Measurements from ENCODE around the gene SCGB2A2.

SCGB2A2 gene

DNA sequence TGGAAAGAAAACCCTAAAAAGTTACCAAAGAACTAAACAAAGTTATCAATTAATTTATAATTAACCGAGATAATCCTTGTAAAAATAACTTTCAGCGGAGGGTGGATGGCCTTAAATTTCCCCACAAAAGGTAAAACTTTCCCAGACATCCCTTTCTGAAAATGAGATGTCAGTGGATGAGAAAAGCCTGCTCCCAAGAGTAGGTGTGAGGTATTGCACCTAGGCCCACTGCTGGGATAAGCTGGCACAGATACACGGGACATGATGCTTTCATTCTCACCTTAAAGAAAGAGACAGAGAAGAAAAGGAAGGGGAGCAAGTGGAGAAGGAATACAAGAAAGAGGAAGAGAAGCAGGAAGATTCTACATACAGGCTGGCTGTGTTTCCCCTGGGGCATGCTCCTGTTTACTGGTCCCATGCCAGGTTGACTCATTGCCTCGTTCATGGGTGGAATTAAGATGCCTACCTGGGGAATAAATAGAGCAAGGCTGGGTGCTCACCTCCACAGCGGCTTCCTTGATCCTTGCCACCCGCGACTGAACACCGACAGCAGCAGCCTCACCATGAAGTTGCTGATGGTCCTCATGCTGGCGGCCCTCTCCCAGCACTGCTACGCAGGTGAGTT is at the start of gene SCGB2A2:
SCGB2A2 (plus strand) TSS at position 505 of the 625 bp plus-strand sequence; CDS start at position 564, 59 bp downstream.
- DNase-seq, result no peak

DNA sequence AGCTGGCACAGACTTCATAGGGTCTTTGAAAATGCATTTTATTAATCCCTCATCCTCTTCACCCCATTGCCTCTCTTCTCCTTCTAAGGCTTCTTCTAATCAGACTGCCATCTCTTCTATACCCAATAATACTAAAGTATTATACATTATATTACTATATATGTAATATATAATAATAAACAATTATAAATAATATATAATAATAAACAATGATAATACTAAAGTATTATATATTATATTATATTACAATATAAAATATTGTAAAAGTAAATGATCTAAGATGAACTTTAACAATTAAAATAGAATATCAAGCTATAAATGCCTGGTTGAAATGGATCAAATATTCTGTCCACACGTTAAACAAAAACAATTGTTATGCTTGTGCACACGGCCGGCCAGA is 48.5 kb upstream of the SCGB2A2 start:
- DNase-seq, result no peak

- no peak for DNase-seq
These were observed 46.9 kb upstream of the SCGB2A2 start for GRCh38 chr11:62223095-62223494.

DNA sequence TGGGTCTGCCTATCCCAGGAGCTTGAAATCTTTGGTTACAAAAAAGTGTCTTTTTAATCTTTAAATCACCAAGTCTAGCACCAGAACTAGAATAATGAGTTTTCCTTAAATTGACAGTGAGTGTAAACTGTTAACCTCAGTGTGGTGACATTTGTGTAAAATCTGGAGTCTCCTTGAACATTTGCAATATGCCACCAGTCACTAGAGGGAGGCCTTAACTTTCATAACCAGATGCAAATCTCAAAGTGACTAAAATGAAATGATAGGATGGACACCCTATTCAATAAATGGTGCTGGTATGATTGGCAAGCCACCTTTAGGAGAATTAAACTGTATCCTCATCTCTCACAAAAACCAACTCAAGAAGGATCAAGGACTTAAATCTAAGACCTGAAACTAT is 36.2 kb upstream of the SCGB2A2 start:
- DNase-seq, result no peak

DNA sequence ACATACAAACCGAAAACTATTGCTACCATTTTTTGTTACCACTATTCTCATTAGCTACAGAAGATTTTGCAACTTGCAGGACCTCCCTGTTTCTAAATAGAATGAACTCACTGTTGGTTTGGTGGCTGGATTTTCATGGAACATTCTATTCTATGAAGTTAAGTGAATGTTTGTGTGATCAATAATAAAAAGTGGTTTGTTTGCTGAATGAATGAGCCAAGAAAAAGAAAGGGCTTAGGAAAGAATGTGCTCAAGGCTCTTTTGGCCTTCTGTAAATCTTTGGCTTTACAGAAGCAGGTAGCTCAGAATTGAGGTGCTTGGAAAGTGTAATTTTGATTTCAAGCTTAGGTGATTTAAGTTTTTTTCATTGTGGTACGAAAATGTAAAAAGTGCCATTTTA is 33.8 kb upstream of the SCGB2A2 start:
- no peak for DNase-seq

- no peak for DNase-seq
These were observed 32.5 kb upstream of the SCGB2A2 start for GRCh38 chr11:62237499-62237898.

DNA sequence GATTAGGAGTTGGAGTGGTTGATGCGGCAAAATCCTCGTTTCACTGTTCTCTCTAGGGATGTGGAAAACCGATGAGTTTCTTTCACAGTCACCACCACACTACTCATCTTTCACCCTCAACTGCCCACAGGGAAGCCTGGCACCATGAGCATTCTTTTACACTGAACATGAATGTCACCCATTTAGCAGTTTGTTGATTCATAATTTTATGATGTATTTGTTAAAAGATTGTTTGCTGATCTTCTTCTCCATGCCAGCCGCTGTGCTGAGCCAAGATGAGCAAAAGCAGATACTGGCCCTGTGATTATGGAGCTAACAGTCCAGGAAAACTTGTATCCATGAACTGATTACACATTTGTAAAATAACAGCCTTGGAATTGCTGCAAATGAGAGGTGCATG is 31.8 kb upstream of the SCGB2A2 start:
- DNase-seq, result no peak

DNA sequence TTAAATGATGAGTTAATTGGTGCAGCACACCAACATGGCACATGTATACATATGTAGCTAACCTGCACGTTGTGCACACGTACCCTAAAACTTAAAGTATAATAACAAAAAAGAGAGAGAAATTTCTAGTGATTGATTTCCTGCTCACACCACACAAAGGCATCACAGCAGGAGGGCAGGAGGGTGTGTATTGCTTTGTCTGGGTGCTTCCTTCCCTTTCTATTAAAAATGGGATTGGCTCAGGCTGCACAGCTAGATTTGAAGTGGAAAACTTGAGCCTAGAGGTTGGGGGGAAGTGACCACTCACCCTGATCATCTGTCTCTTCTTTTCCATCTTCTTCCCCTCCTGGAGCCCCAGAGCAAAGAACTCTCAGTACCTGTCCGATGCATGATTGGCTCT is 28.9 kb upstream of the SCGB2A2 start:
- DNase-seq, result no peak

GRCh38 chr11:62242021-62242420 is 27.9 kb upstream of the SCGB2A2 start, which contains the start of gene SCGB1D2:
Gene SCGB1D2, plus strand, starts transcription at chr11:62242239. Its CDS starts 69 bp downstream, at chr11:62242308.
- DNase-seq, result no peak

DNA sequence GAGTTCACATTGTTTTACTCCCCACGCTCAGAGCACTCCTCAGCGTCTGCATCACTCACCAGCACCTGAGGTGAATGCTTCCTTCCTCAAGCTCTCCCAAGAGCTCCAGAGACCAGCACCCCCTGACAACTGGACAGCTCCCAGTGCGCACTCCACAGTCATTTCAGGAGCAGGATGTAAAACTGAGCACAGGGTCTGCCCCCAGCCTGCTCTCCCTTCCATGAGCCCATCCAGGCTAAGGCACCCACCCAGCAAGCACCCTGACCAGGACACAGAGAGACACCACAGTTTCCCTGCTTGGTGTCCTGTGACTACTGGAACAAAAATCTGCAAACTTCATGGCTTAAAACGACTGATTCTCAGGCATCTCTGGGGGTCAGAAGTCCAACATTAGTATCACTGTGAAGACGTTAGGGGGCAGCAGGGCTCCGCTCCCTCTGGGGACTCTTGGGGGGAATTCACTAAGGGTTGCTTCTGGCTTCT is 24.6 kb upstream of the SCGB2A2 start:
- DNase-seq, result no peak

GRCh38 chr11:62251698-62252097 is 18.3 kb upstream of the SCGB2A2 start:
- DNase-seq, result no peak

- DNase-seq, result no peak
These were observed 15.9 kb upstream of the SCGB2A2 start for GRCh38 chr11:62253999-62254542.

- DNase-seq, result no peak
These were observed 13.7 kb upstream of the SCGB2A2 start for GRCh38 chr11:62256281-62256680.

DNA sequence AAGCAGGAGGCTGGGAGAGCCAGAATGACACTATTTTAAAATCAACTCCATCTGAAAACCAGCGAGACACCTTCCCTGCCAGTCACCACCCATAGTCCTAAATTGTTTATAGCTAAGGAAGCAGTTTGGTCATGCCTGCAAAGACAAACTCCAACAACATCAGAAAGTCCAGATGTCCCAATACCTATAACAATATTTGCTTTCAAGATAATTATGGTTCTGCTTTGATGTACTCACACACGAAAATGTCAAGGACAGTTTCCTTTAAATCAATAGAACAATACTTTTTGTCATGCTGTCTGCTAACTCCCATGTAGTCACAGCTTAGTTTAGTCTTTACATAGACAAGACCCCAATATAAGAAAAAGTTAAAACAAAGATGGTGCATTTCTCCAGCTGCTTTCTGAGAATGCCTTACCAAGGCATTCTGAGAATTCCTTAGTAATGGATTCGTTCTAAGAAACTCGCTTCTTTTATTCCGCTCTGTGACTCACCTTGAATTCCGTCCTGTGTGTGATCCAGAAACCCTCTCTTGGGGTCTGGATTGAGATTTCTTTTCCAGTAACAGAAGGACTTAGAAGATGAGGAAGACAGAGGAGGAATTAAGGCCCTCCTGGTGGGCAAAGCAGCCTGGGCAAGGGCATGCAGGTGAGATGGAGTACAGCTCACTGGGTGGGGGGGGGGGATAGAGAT is 9.6 kb upstream of the SCGB2A2 start:
- DNase-seq, result no peak

DNA sequence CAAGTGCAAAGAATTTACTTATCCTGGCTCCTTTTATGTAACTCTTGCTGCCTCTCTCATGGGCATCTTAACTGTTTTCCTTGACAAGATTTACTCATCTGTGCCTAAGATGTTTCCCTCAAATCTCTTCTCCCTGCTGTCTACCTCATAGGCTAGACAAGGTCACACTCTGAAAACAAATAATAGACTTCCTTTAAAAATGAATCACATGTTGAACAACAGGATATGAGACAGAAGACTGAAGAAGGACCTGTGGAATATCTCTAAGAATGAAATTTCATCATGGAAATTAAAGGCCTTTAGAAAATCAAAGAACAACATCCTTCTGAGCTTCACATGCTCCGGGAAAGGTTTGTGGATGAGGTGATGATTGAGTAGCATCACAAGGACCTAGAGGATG is 6.0 kb upstream of the SCGB2A2 start:
- no peak for DNase-seq

DNA sequence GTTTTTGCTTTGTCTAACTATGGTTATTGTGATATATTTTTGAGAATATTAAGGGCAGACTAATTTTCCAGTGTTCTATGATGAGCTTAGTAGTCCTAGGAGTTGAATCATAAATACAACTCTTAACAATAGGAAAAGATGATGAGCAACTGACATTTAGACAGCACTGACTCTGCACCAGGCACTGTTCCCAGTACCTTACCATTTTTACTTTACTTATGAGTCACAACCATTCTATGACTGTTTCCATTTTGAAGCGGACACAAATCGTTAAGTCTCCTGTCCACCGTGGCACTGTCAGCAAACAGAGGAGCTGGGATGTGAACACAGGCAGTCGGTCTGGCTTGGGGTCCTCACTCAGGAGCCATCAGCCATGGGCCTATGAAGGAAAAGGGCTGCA is 3.4 kb upstream of the SCGB2A2 start:
- DNase-seq, result no peak

- no peak for DNase-seq
These were observed 2.9 kb upstream of the SCGB2A2 start for GRCh38 chr11:62267050-62267449.

GRCh38 chr11:62267576-62267975 is 2.4 kb upstream of the SCGB2A2 start:
- DNase-seq, result no peak

GRCh38 chr11:62273284-62273683 is 3.3 kb downstream of the SCGB2A2 start:
- no peak for DNase-seq

GRCh38 chr11:62273789-62274275 is 3.9 kb downstream of the SCGB2A2 start:
- no peak for DNase-seq

DNA sequence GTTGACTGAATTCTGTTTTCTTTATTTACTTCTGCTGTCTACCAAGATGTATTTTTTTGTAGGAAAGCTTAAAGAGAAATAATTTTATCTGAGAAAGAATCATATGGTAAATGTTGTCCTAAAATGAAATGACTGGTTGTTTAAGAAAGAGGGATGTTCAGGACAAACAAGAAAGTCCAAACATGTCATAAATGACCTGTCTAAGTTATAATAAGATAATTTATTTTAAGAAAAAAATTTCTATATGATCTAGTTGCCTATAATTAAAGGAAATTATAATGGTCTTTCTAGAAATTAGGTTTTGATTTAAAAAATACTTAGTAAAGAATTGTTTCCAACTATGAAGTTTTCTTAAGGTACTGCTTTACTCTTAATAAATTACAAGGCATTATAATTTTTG is 10.5 kb downstream of the SCGB2A2 start:
- DNase-seq, result no peak

DNA sequence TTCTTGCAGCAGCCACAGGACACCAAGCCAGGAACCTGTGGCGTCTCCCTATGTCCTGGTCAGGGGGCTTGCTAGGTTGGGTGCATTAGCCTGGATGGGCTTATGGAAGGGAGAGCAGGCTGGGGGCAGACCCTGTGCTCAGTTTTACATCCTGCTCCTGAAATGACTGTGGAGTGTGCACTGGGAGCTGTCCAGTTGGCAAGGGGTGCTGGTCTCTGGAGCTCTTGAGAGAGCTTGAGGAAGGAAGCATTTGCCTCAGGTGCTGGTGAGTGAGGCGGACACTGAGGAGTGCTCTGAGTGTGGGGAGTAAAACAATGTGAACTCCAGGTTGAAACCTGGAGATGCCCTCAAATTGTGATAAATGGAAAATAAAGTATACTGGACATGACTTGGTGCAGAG is 25.5 kb downstream of the SCGB2A2 start:
- DNase-seq, result no peak

DNA sequence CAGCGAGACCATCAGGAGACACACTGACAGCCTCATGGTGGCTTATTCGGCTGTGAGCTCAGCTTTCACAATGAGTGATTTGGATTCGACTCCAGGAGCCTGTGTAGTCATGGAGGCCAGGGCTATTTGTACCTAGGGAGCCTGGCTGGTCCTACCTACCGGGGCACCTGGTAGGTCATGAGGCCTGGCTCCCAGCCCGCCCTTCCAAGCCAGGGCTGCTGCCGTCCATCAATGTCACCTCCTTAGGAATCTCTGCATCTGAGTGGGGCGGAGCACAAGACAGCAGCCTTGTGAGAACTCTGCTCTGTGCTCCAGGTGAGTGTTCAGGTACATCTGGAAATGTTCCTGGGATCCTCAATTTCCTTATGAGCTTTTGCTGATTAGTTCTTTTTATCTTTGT is 29.0 kb downstream of the SCGB2A2 start, which contains the start of gene SCGB1D4:
SCGB1D4 (minus strand) TSS at position 101 of the 400 bp plus-strand sequence; CDS start at position 36, 65 bp downstream.
- DNase-seq, result no peak

- DNase-seq, result no peak
These were observed 36.3 kb downstream of the SCGB2A2 start for GRCh38 chr11:62306227-62306626.

Measured in activated effector memory CD4-positive, alpha-beta T cell treated with anti-CD3 and anti-CD28 coated beads, Interleukin-2, amount 50 U/mL, for 16 hours (primary cell).